ENCODE results near the gene CLSTN2.

CLSTN2 gene

DNA sequence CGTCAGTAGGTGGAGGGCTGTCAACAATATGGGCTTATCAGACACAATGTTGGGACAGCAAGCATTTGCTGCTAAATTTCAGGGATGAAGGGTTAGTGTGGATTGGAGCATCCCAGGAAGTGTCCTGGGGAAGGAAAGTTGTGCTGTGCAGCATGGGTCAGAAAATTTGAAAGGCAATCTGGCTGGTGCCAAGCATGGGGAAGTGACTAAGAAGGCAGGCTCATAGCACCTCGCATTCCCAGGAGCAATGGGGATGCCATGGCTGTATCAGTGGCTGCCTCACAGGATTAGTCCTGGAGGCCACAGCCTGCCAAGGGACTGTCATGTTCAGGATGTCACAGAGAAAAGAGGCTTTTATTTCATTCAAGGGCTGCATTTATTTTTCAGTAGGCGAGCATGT, 420.5 kb downstream of the CLSTN2 start:
- TF ChIP-seq ZNF274 (IDR thresholded peaks at IDR 0.05; ENCODE audit: low read depth, low read length) = no peak
- no peak overlapping the region for H3K4me3 ChIP-seq (ENCODE audit: low read length)

DNA sequence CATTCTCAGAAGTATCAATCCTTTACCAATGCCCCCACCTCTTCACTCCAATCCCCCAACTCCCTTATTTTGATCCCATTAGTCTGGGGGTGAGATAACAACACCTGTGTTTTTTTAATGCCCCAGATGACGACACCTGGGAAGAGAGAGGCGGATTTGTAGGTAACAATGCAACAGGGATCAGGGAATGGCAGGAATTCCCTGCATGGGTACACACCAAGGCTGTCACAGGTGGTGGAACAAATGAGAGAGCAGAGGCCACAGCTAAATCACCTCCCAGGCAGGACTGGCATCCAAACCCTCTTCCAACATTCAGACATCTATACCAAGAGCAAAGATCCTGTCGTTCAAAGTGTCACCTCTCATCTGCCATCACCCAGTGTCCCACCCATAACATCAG, 423.7 kb downstream of the CLSTN2 start:
- no peak for TF ChIP-seq ZNF274 (IDR thresholded peaks at IDR 0.05; ENCODE audit: low read depth, low read length)
- no peak overlapping the region for H3K4me3 ChIP-seq (ENCODE audit: low read length)

DNA sequence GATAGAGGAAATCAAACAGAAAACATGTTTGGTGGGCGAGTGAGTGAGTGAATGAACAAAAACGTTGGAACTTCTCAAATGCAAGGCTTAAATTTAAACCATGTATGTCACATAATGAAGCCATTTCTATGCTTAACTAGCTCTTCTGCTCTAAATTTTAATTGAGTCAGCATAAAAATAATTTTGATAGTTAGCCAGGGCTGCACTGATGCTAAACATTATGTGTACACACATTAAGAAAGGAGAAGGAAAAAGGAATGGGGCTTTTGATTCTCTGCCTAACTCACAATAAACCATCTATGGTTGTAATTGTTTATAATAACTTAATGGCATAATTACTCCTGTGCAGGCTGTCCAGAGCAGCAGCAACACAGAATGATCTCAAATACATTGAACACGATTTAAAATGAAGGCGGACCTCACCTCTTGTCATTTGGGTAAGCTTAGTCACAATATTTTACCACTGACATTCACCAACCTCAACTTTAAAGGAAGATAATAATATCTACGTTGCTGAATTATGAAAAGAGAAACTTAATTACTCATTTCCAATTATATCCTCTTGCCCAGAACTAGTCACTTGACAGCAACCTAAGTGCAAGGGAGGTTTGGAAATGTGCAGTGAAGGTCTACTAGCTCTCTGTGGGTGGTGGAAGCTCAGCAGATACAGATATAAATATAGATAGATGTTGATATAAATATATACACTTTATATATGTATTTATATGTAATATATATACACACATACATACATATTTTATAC, 424.4 kb downstream of the CLSTN2 start:
- no peak for TF ChIP-seq ZNF274 (IDR thresholded peaks at IDR 0.05; ENCODE audit: low read depth, low read length)
- H3K4me3 ChIP-seq (ENCODE audit: low read length) = no peak overlapping the region

DNA sequence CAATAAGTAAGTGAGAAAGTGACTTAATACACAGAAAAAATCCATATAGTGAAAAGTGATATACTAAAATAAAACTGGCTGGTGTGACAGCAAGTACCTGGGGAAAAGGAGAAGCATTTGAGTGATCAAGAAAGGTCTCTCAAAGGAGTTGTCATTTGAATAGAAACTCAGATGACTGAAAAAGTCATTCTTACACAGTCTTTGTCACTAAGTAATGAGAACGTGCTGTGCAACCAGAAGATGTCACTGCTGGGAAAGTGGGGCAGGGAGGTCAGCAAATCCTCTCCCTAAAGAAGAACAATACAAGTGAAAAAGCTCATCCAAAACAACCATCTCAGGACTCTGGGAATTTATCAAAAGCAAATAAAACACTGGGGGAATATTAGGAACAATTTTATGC, 425.3 kb downstream of the CLSTN2 start:
- no peak overlapping the region for H3K4me3 ChIP-seq (ENCODE audit: low read length)
- TF ChIP-seq ZNF274 (IDR thresholded peaks at IDR 0.05; ENCODE audit: low read depth, low read length) = no peak

DNA sequence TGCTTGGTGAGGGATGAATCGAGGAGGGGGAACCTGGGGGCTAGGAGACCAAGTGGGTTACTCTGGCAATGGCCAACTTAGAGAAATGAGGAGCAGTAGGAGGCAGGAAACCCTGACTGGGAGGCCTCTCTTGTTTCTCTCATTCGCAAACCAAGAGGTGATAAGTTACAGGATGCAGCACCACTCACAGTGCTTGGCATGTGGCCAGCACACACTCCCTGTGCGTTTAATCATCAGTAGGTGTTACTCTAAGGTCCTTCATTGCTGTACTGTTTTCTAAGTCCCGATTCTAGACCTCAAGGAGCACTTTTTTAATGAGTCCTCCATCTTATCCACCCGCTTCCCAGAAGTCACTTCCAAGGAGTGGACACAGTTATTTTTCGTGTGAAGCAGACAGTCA, 428.8 kb downstream of the CLSTN2 start:
- no peak for TF ChIP-seq ZNF274 (IDR thresholded peaks at IDR 0.05; ENCODE audit: low read depth, low read length)
- H3K4me3 ChIP-seq (ENCODE audit: low read length) = no peak overlapping the region

DNA sequence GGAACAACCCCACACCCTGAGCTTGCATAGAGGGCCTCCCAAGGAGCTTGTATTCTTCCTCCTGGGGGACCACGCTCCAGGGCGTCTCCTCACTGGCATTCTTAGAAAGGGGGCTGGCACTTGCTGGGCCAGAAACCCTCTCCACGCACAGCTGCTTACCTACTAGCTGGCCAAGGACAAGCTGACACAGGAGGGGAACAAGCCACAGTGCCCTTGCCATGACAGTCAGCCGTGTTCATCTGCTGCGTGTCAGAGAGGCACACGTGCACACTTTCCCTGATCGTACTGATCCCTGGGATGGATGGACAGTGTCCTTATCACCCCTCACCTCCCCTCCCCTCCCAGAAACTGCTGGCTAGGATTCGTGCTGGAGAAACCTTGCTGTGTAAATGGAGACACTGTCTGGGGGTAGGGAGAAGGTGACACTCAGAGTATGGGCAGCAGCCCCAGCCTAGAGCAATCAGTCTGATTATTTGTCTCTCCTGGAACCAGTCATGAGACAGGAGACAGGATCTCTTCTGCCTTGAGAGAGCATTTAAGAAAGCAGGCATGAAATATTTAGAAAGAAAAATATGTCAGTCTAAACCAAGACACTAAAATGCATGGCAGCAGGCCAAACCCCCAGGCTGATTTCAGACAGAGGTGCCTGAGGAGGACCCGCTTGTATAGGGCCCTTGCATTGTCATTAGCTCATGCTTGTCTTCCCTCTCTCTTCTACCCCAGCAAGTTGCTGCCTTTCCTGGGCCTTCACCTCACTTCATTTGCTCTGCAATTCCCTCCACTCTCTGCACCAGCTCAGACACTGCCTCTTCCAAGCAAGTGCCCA, 431.1 kb downstream of the CLSTN2 start:
- H3K4me3 ChIP-seq (ENCODE audit: low read length) = no peak overlapping the region
- no peak for TF ChIP-seq ZNF274 (IDR thresholded peaks at IDR 0.05; ENCODE audit: low read depth, low read length)

DNA sequence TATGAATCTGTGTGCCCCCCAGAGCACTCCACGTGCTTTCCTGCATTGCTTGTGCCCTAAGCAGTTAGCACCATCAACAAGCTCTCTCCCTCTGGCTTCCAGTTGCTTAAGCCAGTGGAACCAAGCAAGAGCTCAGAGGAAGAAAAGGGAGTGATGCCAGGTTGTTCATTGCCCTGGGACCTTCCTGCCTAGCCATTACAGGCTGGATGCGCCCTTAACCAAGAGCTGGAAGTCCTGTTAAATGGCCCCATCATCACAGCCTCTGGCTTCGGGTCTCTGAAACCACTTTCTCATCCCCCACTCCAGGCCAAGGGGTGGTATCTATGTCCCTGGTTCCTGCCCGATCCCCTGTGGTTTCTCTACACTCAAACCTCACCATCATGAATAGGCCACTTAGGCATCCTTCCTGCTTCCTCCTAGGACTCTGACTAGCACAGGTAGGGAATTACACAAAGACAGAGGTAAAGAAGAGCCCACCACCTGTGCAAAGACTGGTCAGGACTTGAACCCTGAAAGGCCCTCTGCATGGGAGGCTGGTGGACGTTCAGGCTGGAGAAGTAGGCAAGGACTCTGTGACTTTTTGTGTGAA, 433.3 kb downstream of the CLSTN2 start:
- no peak for TF ChIP-seq ZNF274 (IDR thresholded peaks at IDR 0.05; ENCODE audit: low read depth, low read length)
- H3K4me3 ChIP-seq (ENCODE audit: low read length) = no peak overlapping the region

DNA sequence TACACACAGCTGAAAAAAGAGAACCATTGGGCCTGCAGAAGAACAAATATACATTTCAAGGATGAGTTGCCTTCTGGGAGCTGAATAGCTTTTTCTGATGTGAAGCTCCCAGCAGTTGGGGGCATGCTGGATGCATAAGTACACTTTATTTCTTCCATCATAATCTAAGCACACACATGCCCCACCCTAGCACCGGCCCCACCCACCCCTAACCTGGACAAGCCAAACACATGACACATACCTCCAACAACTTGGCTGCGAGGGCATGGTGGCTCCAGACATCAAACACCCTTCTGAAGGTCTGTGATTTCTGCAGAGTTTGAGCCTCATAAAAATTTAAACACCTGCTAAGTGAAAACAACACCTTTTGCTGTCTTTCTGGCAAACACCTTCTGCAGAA, 435.7 kb downstream of the CLSTN2 start:
- no peak for TF ChIP-seq ZNF274 (IDR thresholded peaks at IDR 0.05; ENCODE audit: low read depth, low read length)
- no peak overlapping the region for H3K4me3 ChIP-seq (ENCODE audit: low read length)

DNA sequence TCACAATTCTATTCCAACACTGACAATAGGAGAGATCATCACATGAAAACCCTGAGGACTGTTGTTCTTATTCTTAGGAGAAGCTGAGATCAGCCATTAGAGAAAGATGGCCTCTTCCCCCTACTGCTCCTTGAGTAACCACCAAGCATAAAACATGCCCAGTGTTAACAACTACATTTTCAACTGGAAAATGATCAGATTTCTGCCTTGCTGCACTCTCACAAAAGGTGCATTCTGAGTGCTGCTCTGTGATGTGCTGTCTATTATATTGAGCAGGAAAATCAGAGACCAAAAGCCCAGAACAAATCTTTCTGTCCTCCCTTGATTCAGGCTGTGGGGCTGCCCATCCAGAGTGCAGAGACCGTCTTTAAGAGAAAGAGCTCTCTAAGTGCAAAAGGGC, 438.2 kb downstream of the CLSTN2 start:
- no peak for TF ChIP-seq ZNF274 (IDR thresholded peaks at IDR 0.05; ENCODE audit: low read depth, low read length)

DNA sequence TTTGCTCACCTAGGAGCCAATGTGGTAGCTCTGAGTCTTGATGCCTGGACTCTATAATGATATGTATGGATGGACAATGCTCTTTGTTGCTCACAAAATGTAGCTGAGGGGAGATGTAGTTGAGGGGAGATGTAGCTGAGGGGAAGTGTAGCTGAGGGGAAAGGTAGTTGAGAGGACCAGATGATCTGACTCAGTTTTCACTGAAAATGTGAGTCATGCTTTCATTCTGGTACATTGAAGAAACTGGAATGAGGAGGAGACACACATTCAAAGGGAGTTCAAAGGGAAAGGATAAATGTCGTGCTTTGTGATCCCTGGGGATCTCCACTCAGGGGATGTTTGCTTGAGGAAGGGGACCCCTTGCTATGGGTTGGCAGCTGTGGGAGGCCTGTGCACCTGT, 440.0 kb downstream of the CLSTN2 start:
- H3K4me3 ChIP-seq (ENCODE audit: low read length) = no peak overlapping the region
- TF ChIP-seq ZNF274 (IDR thresholded peaks at IDR 0.05; ENCODE audit: low read depth, low read length) = no peak

More for the DNA sequence above, 438.2 kb downstream of the CLSTN2 start:
- no peak overlapping the region for H3K4me3 ChIP-seq (ENCODE audit: low read length)

DNA sequence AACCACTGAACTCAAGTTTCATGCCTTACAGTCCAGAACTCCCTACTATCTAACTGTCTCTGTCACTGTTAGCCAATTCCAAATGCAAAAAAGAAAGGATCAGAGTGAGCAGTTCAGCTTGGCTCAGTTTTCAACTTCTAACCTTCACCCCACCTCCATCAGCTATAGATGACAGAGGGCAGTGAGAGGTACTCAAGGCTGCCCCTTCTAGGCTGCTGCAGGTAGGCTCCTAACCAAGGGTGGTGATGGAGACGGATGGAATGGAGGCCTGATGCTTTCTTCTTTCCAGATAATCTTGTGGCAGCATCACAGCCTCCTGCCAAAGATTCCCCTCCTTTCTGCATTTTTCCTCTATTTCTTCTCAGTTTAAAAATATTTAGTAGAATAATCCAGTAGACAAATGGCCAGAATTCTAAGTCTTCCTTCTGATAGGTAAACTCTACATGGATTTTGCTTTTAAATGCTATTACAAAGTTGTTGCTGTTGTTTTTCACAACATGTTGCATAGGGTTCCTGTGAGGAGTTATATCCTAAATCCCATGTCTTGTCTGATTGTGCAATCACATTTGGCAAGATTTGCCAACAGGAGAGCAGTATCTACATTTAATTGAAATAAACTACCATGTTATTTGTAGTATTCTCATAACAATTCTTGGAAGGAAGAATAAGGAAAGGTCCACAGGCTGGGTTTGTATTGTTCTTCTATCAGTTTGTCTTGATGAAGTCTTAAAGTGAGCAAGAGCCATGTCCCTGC, 441.3 kb downstream of the CLSTN2 start:
- H3K4me3 ChIP-seq (ENCODE audit: low read length) = no peak overlapping the region
- TF ChIP-seq ZNF274 (IDR thresholded peaks at IDR 0.05; ENCODE audit: low read depth, low read length) = no peak

DNA sequence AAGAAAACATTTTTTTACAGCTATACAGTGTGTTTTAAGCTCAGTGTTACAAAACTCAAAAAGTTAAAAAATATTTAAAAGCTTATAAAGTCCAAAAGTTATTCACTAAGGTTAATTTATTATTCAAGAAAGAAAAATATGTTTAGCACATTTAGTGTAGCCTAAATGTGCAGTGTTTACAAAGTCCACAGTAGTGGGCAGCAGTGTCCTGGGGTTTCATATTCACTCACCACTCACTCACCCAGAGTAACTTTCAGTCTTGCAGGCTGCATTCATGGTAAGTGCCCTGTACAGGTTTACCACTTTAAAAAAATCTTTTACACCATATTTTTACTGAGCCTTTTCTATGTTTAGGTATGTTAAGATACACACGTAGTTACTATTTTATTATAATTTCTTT, 442.7 kb downstream of the CLSTN2 start:
- TF ChIP-seq ZNF274 (IDR thresholded peaks at IDR 0.05; ENCODE audit: low read depth, low read length) = no peak
- H3K4me3 ChIP-seq (ENCODE audit: low read length) = no peak overlapping the region

DNA sequence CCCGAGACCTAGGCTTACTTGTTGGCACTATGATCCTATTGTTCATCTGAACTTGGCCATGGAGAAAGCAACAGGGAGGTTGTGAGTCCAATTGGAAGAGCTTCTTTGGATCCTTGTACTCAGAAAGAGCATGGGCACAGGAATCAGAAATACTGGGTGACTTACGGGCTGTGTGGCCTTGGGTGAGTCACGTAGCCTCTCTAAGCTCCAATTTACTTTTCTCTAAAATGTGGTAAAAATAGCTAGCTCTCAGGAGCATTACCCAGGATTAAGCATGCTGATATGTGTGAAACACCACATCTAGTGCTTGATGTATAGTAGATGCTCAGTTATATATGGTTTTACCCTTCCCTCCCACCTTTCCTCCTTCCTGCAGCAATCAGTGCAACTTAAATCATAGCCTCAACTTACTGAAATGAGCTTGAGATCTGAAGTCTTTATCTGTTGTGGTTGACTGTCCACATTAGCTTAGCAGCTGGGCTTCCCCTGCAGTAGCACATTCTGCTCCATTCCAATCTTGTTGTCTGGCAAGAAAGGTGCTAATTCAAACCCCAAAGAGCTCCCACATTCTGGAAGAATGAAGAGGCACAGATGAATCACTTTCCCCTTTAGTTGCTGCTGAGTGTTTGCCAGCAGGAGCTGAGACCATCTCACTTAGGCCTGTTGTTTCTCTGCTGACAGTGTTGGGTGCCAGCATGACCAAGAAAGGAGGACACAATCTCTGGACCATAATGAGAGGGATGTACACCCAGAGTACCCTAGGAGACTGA, 443.8 kb downstream of the CLSTN2 start:
- no peak for TF ChIP-seq ZNF274 (IDR thresholded peaks at IDR 0.05; ENCODE audit: low read depth, low read length)
- H3K4me3 ChIP-seq (ENCODE audit: low read length) = no peak overlapping the region
